CD4-positive, alpha-beta T cell (primary cell): ENCODE measurements around the gene RASGRF2. TPM values are rescaled to one million over a fixed set of nuclear protein-coding genes. Genes with fewer than 3 reads are reported as not detected.
A peak's percentile ranks its signal among the peaks of the same experiment; 100 is the strongest.

ENCODE experiments used
- ATAC-seq: fragments of 200-7000 bp; cut with Tn5 transposase; one replicate; pipeline ENCODE4 v1.10.0; 2022; ENCODE audit warnings: mild to moderate bottlenecking; ENCODE audit not compliant: poor library complexity
- CTCF ChIA-PET: fragments of 350-600 bp; sonication (Branson Sonifier 250); formaldehyde crosslinking; loops from one replicate; lab custom pipeline; 2021; ENCODE audit warnings: antibody characterized with exemption, inconsistent platforms; lab: Charles Lee
- POLR2A ChIA-PET: fragments of 350-600 bp; sonication (Branson Sonifier 250); formaldehyde crosslinking; loops from one replicate; lab custom pipeline; 2021; ENCODE audit warnings: antibody characterized with exemption, inconsistent platforms; lab: Charles Lee
- DNase-seq, 14 experiments: peaks; one replicate each; pipeline ENCODE4 v3.0.0-alpha.2; 2013 to 2020; ENCODE audit warnings: mixed read lengths in 2 of 14
- H3K27ac ChIP-seq, 2 donors: one replicate each; pipeline versions ENCODE4 v1.5.1 to v1.7.0; 2013; ENCODE audit warnings: low read length in 2 of 2, low read depth in 1 of 2, mild to moderate bottlenecking in 1 of 2
- H3K27me3 ChIP-seq, 2 experiments: 1 replicate in 1 of 2; 2 replicates in 1 of 2; pipeline versions ENCODE4 v1.6.1 to v1.7.0; 2013; ENCODE audit warnings: low read length in 2 of 2, control low read depth in 1 of 2, mild to moderate bottlenecking in 1 of 2, moderate library complexity in 1 of 2; ENCODE audit not compliant: insufficient read depth in 2 of 2, control insufficient read depth in 1 of 2
- H3K36me3 ChIP-seq: one replicate; pipeline ENCODE4 v1.6.1; 2013; ENCODE audit warnings: low read length, control low read depth; ENCODE audit not compliant: insufficient read depth
- H3K4me1 ChIP-seq: one replicate; pipeline ENCODE4 v1.6.1; 2013; ENCODE audit warnings: low read length, control low read depth; ENCODE audit not compliant: insufficient read depth
- H3K4me3 ChIP-seq: one replicate; pipeline ENCODE4 v1.5.1; 2013; ENCODE audit warnings: mild to moderate bottlenecking, low read length, moderate library complexity
- H3K9me3 ChIP-seq, 2 experiments: 1 replicate in 1 of 2; 2 replicates in 1 of 2; pipeline versions ENCODE4 v1.6.1 to v1.7.0; 2013; ENCODE audit warnings: low read length in 2 of 2, mild to moderate bottlenecking in 2 of 2, control low read depth in 1 of 2, moderate library complexity in 1 of 2; ENCODE audit not compliant: control insufficient read depth in 1 of 2, insufficient read depth in 1 of 2
- H3K27ac Mint-ChIP-seq: one replicate; pipeline ENCODE4 v1.8.0; 2020; ENCODE audit warnings: mixed read lengths
- H3K27me3 Mint-ChIP-seq: one replicate; pipeline ENCODE4 v1.8.0; 2021; ENCODE audit warnings: mixed read lengths
- H3K36me3 Mint-ChIP-seq: one replicate; pipeline ENCODE4 v1.8.0; 2021; ENCODE audit warnings: low read depth, mixed read lengths
- H3K4me1 Mint-ChIP-seq: one replicate; pipeline ENCODE4 v1.8.0; 2021; ENCODE audit warnings: low read depth, mixed read lengths
- H3K4me3 Mint-ChIP-seq: one replicate; pipeline ENCODE4 v1.8.0; 2020; ENCODE audit warnings: mild to moderate bottlenecking, mixed read lengths
- H3K9me3 Mint-ChIP-seq: one replicate; pipeline ENCODE4 v1.8.0; 2020; ENCODE audit warnings: mixed read lengths
- intact Hi-C, 2 experiments: fragments of 100-400 bp; cut with DNase I in 1 of 2; cut with micrococcal nuclease in 1 of 2; formaldehyde crosslinking; loops; one replicate each; pipeline versions ENCODE4 v1.15.1 to v1.9.0; 2023 to 2025; cut with DNase I, micrococcal nuclease
- total RNA-seq, 174 experiments: library from RNA in 2 of 174; stranded (reverse) in 2 of 174; gene quantifications; one replicate each; pipeline ENCODE4 v1.2.3 and lab custom pipeline; 2021 to 2026
- TF ChIP-seq, protein P1 (sequence below): fragments of 200-600 bp; IDR thresholded peaks from one replicate; pipeline ENCODE4 v1.8.0; 2022; ENCODE audit warnings: antibody characterized with exemption, mild to moderate bottlenecking

RASGRF2 gene
- total RNA-seq, 2 experiments from 2014 or later, result 21.9 to 24.9 TPM

- Histone ChIP-seq H3K36me3 (no peaks in the 10 kb centered on the region), H3K4me3 (no peak overlapping the region), H3K27ac (no peak overlapping the region), H3K9me3 (no peaks in the 10 kb centered on the region), H3K27me3 (no peaks in the 10 kb centered on the region), H3K4me1 (peaks cover 35% of the 10 kb centered on the region)
- H3K27me3 Mint-ChIP-seq, result no peaks in the 10 kb centered on the region
- ChIA-PET CTCF (interaction anchor here (1.0 to 1.6 kb wide), 2 partner anchors 9 to 20 kb away, joined by 3 read pairs; no protein-coding TSS in a partner anchor), POLR2A (interaction anchor here (1.2 kb wide), 1 partner anchor 20 kb away, joined by 3 read pairs; no protein-coding TSS in a partner anchor)
- H3K36me3 Mint-ChIP-seq, result no peaks in the 10 kb centered on the region
- ATAC-seq (no peak), DNase-seq (no peak)
- H3K9me3 Mint-ChIP-seq, result no peaks in the 10 kb centered on the region
- peaks cover 81% of the 10 kb centered on the region for H3K4me1 Mint-ChIP-seq
- H3K4me3 Mint-ChIP-seq, result no peak overlapping the region
- TF ChIP-seq, protein P1, sequence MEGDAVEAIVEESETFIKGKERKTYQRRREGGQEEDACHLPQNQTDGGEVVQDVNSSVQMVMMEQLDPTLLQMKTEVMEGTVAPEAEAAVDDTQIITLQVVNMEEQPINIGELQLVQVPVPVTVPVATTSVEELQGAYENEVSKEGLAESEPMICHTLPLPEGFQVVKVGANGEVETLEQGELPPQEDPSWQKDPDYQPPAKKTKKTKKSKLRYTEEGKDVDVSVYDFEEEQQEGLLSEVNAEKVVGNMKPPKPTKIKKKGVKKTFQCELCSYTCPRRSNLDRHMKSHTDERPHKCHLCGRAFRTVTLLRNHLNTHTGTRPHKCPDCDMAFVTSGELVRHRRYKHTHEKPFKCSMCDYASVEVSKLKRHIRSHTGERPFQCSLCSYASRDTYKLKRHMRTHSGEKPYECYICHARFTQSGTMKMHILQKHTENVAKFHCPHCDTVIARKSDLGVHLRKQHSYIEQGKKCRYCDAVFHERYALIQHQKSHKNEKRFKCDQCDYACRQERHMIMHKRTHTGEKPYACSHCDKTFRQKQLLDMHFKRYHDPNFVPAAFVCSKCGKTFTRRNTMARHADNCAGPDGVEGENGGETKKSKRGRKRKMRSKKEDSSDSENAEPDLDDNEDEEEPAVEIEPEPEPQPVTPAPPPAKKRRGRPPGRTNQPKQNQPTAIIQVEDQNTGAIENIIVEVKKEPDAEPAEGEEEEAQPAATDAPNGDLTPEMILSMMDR, result no peak
- H3K27ac Mint-ChIP-seq, result no peak overlapping the region
- intact Hi-C loops, result no loop called here
Observed at GRCh38 chr5:80977764-80978163, 17.6 kb downstream of the RASGRF2 start.

GRCh38 chr5:80978772-80979317 lies 18.7 kb downstream of the RASGRF2 start:
- TF ChIP-seq, protein P1, result no peak
- H3K27ac Mint-ChIP-seq, result peak overlapping the region; percentile 24
- DNase-seq (no peak), ATAC-seq (no peak)
- H3K36me3 ChIP-seq, result no peaks in the 10 kb centered on the region
- peaks cover 28% of the 10 kb centered on the region for H3K4me1 ChIP-seq
- no peaks in the 10 kb centered on the region for H3K36me3 Mint-ChIP-seq
- CTCF ChIA-PET, result no interaction called here
- no peak overlapping the region for H3K27ac ChIP-seq
- H3K4me3 Mint-ChIP-seq, result no peak overlapping the region
- no peaks in the 10 kb centered on the region for H3K9me3 ChIP-seq
- H3K27me3 Mint-ChIP-seq, result no peaks in the 10 kb centered on the region
- H3K4me3 ChIP-seq, result no peak overlapping the region
- H3K9me3 Mint-ChIP-seq, result no peaks in the 10 kb centered on the region
- peaks cover 76% of the 10 kb centered on the region for H3K4me1 Mint-ChIP-seq
- POLR2A ChIA-PET, result interaction anchor here (0.6 to 0.8 kb wide), 2 partner anchors 9 to 18 kb away, joined by 3 read pairs; no protein-coding TSS in a partner anchor
- intact Hi-C loops, result no loop called here
- no peaks in the 10 kb centered on the region for H3K27me3 ChIP-seq

GRCh38 chr5:80982093-80982492 lies 21.9 kb downstream of the RASGRF2 start:
- Mint-ChIP-seq H3K27ac (peak overlapping the region; percentile 21), H3K4me1 (peaks cover 74% of the 10 kb centered on the region), H3K4me3 (no peak overlapping the region), H3K9me3 (no peaks in the 10 kb centered on the region), H3K27me3 (no peaks in the 10 kb centered on the region), H3K36me3 (no peaks in the 10 kb centered on the region)
- TF ChIP-seq, protein P1, result no peak
- peaks cover 22% of the 10 kb centered on the region for H3K4me1 ChIP-seq
- ChIA-PET CTCF (no interaction called here), POLR2A (no interaction called here)
- H3K36me3 ChIP-seq, result no peaks in the 10 kb centered on the region
- no peak for ATAC-seq
- no peaks in the 10 kb centered on the region for H3K27me3 ChIP-seq
- no peaks in the 10 kb centered on the region for H3K9me3 ChIP-seq
- H3K4me3 ChIP-seq, result no peak overlapping the region
- intact Hi-C loops, result no loop called here
- DNase-seq, result no peak
- no peak overlapping the region for H3K27ac ChIP-seq
